HG03432 (cell line): ENCODE results near the gene NMD3.
A peak's percentile ranks its signal among the peaks of the same experiment; 100 is the strongest.
"Not testable (repeated sequence)": the region's sequence is repeated elsewhere in the genome, so short reads cannot be mapped to it uniquely, and the experiment has no call there.

ENCODE experiments used
- ATAC-seq: cut with Tn5 transposase; IDR thresholded peaks from one replicate; pipeline ENCODE4 v1.9.1; 2021; ENCODE audit warnings: mild to moderate bottlenecking, moderate library complexity; ENCODE audit not compliant: unreplicated experiment

NMD3 gene

GRCh38 chr3:161274691-161275298 lies 53.7 kb downstream of the NMD3 start:
- ATAC-seq = peak; percentile 70

DNA sequence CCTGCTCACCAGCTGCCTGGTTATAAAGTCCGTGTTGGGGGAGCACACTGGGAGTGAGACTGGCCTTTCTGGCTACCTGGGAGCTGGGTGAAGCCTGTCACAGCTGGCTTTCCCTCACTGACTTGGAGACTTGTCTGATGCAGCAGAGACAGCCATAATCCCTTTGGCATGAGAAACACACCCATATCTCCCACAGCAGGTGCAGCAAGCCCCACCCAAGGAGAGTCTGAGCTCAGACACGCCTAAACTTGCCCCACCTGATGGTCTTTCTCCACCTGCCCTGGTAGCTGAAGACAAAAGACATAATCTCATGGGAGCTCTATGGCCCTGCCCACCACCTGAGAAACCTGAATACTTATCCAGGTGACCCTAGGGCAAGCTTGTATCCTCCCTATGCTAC lies 54.8 kb downstream of the NMD3 start:
- no peak for ATAC-seq

DNA sequence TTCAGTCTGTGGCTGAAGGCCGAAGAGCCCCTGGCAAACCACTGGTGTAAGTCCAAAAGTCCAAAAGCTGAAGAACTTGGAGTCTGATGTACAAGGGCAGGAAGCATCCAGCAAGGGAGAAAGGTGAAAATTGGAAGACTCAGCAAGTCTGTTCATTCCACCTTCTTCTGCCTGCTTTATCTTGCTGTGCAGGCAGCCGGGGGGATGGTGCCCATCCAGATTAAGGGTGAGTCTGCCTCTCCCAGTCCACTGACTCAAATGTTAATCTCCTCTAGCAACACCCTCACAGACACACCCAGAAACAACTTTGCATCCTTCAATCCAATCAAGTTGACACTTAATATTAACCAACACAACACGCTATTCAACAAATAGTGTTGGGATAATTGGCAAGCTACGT lies 61.3 kb downstream of the NMD3 start:
- ATAC-seq = not testable (repeated sequence)

DNA sequence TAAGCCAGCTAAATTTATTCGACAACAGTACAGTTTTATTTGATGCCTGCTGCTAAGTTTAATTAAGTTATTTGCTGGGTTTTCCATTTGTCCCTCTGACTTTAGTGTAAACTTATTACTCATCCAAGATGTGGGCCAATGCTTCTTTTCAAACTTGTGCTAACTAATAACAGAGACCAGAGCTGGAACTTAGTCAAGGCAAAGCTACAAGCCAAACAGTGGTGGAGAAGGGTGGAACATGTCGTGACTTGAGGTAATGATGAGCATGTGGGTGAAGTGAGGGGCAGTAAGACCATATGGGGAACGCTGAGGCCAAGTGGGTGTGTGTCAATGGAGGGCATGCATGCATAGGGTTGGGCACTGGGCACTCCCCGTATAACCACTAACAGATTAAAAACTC lies 63.9 kb downstream of the NMD3 start:
- no peak for ATAC-seq

DNA sequence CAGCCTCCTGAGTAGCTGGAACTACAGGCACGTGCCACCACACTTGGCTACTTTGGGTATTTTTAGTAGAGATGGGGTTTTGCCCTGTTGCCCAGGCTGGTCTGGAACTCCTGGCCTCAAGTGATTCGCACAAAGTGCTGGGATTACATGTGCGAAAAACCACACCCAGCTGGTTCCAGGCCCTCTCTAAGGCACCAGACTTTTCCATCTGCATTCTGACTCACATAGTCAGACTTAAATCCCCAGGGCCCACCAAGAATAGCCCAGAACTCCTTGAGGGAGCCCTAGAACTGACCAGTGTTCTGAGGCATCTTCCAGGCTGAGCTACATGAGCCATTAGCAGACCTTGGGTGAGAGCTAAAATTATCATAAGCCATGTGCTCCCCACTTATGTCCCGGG lies 68.1 kb downstream of the NMD3 start:
- no peak for ATAC-seq

DNA sequence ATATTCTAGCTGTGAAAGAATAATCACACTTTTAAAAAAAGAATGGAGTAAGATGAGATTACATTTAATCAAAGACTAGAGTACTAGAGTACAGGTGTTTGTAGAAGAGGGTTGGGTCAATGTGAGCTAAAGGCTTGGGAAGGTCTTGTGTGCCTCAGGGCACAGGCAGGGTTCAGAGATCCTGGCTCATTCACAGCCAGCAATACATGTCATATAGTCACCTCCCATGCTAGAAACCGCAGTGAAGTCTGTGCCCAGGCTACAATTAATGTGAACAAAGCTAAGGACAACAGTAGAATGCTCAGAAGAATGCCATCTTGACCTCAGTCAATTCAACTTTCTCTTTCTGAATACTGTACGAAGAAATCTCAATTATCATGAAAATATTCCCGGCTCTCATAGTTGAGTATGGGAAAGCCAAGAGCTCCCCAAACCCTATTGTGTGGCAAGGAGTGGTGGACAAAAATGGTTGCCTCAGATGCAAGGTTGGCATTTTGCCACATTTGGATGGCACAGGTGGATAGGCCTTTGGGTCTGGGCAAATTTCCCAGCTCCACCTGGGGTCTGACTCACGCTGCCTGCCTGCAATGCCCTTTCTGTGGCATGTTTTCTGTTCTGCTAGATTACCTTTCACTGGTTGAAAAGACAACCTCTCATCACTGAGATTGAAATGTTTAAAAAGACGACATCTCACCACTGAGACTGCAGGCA lies 70.2 kb downstream of the NMD3 start:
- no peak for ATAC-seq

- ATAC-seq = no peak
These were observed 72.3 kb downstream of the NMD3 start for GRCh38 chr3:161293381-161293780.

DNA sequence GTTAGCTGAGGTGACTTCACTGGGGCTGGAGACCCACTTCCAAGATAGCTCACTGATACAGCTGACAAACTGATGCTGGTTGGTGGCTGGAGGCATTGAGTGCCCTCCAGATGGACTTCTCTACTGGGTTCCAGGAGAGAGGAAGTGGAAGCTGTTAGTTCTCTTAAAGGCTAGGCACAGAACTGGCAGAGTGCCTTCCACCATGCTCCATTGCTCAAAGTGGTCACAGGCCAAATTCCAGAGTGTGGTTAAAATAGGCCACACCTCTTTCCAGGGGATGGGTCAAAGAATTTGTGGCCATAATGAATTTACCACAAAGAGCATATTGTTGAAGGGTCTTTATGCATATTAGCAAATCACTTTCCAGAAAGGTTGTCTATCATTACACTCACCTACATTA lies 74.2 kb downstream of the NMD3 start:
- ATAC-seq = no peak

- ATAC-seq = no peak
These were observed 75.7 kb downstream of the NMD3 start for GRCh38 chr3:161296814-161297213.
